ENCODE results near the gene RADIL.
A peak's percentile ranks its signal among the peaks of the same experiment; 100 is the strongest.

DNA sequence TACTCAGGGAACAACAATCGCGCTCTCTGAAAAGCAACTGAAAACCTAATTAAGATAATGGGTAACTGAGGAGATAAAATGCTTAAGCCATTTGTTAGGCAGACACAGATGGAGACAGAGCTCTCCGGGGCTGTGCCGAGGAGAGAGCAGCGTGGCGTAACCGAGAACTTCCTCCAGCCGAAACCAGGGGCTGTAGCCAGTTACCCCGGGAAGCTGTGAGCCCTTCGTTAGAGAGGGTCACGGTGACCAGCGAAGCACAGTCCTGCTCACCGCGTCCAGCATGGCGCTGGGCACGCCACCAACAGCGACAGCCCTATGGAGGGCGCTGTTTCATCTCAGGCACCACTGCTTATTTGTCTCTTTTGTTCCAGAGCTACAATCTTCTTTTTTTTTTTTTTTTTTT is 37.8 kb downstream of the RADIL start:
- TF ChIP-seq, protein P1, sequence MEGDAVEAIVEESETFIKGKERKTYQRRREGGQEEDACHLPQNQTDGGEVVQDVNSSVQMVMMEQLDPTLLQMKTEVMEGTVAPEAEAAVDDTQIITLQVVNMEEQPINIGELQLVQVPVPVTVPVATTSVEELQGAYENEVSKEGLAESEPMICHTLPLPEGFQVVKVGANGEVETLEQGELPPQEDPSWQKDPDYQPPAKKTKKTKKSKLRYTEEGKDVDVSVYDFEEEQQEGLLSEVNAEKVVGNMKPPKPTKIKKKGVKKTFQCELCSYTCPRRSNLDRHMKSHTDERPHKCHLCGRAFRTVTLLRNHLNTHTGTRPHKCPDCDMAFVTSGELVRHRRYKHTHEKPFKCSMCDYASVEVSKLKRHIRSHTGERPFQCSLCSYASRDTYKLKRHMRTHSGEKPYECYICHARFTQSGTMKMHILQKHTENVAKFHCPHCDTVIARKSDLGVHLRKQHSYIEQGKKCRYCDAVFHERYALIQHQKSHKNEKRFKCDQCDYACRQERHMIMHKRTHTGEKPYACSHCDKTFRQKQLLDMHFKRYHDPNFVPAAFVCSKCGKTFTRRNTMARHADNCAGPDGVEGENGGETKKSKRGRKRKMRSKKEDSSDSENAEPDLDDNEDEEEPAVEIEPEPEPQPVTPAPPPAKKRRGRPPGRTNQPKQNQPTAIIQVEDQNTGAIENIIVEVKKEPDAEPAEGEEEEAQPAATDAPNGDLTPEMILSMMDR (conservative IDR thresholded peaks at IDR 0.05; ENCODE audit: low read depth, low read length): peak; percentile 46
- no peak for TF ChIP-seq EZH2 (IDR thresholded peaks at IDR 0.05; ENCODE audit: borderline replicate concordance, low read depth, low read length, poor library complexity, severe bottlenecking)
